HG03196 (cell line): ENCODE measurements around the gene SPEM3.

Experiments used
- ATAC-seq: cut with Tn5 transposase; IDR thresholded peaks from one replicate; pipeline ENCODE4 v1.9.1; 2021; ENCODE audit not compliant: unreplicated experiment

SPEM3 gene

DNA sequence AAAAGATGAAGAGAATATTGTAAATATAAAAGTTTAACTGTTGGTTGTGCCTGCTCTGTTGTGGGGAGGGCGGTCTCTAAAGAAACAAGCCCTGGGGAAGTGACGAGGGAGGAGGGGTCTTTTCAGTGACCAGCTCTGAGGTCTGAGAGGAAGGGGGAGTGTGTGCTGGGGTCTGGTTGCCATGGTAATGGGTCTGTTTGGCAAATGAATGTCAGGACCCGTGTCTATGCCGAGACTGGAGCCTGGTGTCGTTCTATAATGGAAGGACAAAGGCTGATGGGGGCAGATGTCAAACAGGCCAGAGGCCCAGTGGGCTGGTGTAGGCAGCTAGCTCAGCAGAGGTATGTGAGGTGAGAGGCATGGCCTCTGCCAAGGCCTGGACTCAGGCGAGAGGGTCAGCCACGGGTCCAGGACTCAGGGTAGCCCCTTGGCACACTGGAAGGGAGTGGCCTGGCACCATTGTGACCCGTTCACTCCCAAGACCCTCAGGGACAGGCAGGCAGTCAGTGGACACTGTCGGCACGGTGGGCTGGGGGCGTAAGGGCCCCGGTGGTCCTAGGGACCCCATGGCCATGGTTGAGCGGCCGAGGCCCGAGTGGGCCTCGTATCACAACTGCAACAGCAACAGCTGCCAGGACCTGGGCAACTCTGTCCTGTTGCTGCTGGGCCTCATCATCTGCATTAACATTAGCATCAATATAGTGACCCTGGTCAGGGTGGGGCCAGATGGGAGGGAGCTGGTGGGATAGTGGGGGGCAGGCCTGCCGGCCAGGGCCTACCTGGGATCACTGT is 8.6 kb upstream of the SPEM3 start, which contains the start of gene SPEM1:
TSS of gene SPEM1 (plus strand) at position 506 of the 792 bp plus-strand sequence. CDS start at position 567, 61 bp downstream.
- ATAC-seq: no peak

DNA sequence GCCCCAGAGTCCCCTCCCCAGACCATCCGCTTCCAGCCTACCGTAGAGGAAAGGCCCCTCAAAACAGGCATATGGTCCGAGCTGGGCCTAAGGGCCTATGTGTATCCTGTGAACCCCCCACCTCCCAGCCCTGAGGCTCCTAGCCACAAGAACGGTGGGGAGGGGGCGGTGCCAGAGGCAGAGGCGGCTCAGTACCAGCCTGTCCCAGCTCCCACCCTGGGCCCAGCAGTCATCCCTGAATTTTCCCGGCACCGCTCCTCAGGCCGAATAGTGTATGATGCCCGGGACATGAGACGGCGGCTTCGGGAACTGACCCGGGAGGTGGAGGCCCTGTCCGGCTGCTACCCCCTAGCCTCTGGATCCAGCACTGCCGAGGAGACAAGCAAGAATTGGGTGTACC is 7.5 kb upstream of the SPEM3 start:
- ATAC-seq: no peak

- no peak for ATAC-seq
Measured at GRCh38 chr17:7423679-7424078, 5.0 kb upstream of the SPEM3 start.

DNA sequence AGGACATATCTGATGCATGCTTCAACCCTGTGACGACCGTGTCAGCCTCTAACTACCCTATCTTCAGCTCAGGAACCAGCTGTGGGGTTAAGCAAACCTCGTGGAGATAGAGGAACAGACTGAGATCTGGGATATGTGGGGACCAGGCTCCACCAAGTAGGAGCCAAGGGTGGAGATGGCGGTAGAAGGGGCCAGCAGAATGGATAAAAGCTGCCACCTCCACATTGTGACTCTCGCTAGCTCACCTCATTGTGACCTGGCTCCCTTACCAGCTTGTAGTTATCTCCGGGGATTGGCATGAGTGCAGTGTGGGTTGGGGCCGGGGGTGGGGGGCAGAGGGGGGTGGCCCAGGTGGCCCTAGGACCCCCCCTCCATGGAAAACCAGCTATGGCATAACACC is 3.3 kb upstream of the SPEM3 start, which contains the start of gene SPEM2:
TSS of gene SPEM2 (plus strand) at position 301 of the 400 bp plus-strand sequence. CDS start at position 374, 73 bp downstream.
- ATAC-seq: no peak

DNA sequence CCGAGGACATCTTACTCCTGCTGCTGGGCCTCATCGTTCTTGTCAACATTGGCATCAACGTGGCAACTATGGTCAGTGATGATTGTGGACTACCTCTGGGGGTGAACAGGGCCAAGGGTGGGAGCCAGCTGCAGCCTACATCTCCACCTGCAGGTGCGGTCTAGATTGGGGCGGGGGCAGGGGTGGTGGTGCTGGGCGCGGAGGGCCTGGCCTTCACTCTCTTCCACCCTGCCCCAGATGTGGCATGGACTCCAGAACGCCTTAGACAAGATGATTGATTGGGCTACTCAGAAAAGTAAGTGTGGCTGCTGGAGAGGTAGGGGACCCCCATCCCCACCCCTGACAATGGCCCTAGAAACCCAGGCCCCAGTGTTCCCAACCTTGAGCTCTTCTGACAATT is 2.9 kb upstream of the SPEM3 start:
- no peak for ATAC-seq

DNA sequence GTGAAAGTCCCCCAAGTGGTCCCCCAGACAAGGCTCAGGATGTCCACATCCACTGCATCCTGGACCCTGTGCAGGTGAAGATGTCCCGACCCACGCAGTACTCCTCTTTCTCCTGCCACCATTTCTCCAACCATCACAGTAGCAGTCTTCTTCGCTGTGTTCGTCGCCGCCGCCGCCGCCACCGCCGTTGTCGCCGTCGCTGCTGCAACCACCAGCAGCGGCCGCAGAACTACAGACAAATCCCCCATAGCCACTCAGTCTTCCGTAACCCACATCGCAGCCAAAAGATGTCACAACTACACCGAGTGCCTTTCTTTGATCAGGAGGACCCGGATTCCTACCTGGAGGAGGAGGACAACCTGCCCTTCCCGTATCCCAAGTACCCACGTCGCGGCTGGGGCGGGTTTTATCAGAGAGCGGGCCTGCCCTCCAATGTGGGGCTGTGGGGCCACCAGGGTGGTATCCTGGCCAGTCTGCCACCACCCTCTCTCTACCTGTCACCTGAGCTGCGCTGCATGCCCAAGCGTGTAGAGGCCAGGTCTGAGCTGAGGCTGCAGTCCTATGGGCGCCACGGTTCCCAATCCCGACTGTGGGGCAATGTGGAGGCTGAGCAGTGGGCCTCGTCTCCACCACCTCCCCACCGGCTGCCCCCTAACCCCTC is 2.3 kb upstream of the SPEM3 start:
- ATAC-seq: no peak

GRCh38 chr17:7426896-7427489 is 1.7 kb upstream of the SPEM3 start:
- ATAC-seq: no peak

DNA sequence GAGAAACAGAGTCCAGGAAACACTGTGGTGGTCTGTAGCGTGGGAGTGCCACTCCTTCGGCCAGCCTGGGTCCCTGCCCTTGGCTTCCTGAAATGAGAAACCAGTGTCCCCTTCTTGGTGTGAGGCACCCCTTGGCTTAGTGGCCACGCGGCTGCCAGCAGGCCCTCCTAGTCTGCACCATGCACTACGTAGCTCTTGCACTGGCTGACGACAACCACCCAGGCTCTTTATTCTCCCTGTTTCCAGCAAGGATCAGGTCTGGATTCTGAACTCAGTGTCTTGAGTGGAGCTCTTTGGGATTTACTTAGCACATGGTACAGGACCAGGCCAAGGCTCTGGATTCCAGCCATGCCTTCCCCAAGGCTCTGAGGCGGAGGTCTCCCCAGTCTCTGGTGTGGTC is 1.1 kb upstream of the SPEM3 start:
- ATAC-seq: no peak

GRCh38 chr17:7429722-7430121 is 1.1 kb downstream of the SPEM3 start:
- no peak for ATAC-seq

- ATAC-seq: no peak
Measured at GRCh38 chr17:7431231-7431630, 2.6 kb downstream of the SPEM3 start.

DNA sequence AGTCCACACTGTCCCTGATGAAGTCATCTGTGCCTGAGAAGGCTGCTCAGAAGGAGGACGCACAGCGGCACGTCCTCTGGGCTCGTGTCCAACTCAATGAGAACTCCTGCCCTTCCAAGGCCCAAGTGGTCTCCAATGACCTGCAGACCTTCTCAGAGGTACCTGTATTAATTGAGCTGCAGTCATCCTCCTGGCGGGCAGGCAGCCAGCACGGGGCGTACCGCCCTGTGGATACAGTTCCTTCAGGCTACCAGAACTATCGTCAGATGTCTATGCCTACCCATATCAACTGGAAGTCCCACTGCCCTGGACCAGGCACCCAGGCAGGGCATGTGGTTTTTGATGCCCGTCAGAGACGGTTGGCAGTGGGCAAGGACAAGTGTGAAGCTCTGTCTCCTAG is 3.6 kb downstream of the SPEM3 start:
- ATAC-seq: no peak

GRCh38 chr17:7435676-7436555 is 7.3 kb downstream of the SPEM3 start:
- peak; percentile 22 for ATAC-seq

- ATAC-seq: peak; percentile 30
Measured at GRCh38 chr17:7436556-7437368, 8.1 kb downstream of the SPEM3 start.

- ATAC-seq: no peak
Measured at GRCh38 chr17:7437369-7437863, 8.8 kb downstream of the SPEM3 start.

- no peak for ATAC-seq
Measured at GRCh38 chr17:7437950-7438614, 9.4 kb downstream of the SPEM3 start.

DNA sequence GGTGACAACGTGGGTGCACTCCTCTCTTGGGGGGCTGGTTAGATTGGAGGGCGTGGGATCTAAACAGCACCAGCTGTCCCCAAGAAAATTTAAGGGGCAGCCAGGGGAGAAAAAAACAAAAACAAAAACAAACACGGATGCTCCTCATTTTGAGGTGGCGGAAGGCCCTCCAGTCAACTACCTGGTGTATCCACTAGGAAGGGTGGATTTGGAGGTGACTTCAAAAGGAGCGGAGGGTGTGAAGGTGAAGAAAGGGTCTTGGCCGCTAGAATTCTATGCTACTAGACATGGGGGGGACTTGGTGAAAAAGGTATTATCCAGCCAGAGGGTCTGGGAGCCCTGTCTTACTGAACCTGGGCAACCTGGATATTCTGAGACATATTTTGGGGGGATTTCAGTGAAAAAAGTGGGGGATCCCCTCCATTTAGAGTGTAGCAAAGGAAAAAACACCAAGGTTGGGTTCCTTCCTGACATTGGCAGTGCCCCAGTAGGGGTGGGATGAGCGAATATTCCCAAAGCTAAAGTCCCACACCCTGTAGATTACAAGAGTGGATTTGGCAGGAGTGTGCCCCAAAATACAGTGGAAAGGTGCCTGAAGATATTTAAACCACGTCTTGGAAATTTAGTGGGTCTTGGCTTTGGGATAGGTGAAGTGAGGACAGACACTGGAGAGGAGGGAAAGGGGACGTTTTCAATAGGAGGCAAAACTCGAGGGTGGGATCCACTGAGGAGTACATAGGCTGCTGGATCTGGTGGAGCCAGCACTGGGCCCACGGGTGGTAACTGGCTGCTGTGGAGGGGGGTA is 10.2 kb downstream of the SPEM3 start:
- no peak for ATAC-seq

DNA sequence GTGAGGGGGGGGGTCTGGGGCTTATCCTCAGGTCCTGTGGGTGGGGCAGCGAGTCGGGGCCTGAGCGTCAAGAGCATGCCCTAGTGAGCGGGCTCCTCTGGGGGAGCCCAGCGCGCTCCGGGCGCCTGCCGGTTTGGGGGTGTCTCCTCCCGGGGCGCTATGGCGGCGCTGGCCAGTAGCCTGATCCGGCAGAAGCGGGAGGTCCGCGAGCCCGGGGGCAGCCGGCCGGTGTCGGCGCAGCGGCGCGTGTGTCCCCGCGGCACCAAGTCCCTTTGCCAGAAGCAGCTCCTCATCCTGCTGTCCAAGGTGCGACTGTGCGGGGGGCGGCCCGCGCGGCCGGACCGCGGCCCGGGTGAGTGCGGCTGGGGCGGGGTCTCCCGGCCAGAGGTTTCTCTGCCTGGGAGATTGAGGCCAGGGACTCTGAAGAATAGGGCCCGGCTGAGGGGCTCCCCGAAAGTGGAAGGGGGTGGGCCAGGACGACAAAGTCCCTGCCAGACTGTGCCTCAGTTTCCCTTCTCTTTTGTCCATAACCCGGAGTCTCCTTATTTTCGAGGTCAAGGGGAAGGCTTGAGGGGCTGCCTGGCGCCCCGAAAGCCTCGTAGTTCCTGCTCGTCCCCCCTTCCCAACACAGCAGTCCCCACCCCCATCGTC is 10.9 kb downstream of the SPEM3 start, which contains the start of gene FGF11:
TSS of gene FGF11 (plus strand) at position 51 of the 651 bp plus-strand sequence. CDS start at position 160, 109 bp downstream.
- ATAC-seq: no peak
